Mammary epithelial cell (primary cell): ENCODE measurements around the gene ZC3H4.

Source experiments
- CTCF ChIP-seq, 2 donors: IDR thresholded peaks in 1 of 2; conservative IDR thresholded peaks in 1 of 2; 2 replicates each; pipeline ENCODE4 v1.5.1; 2011 to 2012; ENCODE audit warnings: inconsistent platforms in 2 of 2, low read length in 2 of 2, mild to moderate bottlenecking in 2 of 2, control low read depth in 1 of 2, low read depth in 1 of 2; ENCODE audit not compliant: insufficient read depth in 1 of 2; ENCODE audit errors: extremely low read depth in 1 of 2
- EZH2 ChIP-seq: IDR thresholded peaks from 2 replicates; pipeline ENCODE4 v1.6.1; 2012; ENCODE audit warnings: low read length, inconsistent platforms, borderline replicate concordance

- TF ChIP-seq CTCF (conservative IDR thresholded peaks at IDR 0.05 in 1 of 2, IDR thresholded peaks at IDR 0.05 in 1 of 2; ENCODE audit: extremely low read depth in 1 of 2, insufficient read depth in 1 of 2, low read depth in 1 of 2, low read length in 2 of 2) (no peak), EZH2 (no peak)
These were observed 17.4 kb downstream of the ZC3H4 start for GRCh38 chr19:47096100-47096704.
